Measurements from ENCODE around the gene STX18. TPM values are rescaled to one million over a fixed set of nuclear protein-coding genes. Genes with fewer than 3 reads are reported as not detected.

STX18 gene
- total RNA-seq, 1 donor from 2014 or later = 36.7 TPM

GRCh38 chr4:4433941-4434340 is 107.9 kb downstream of the STX18 start:
- H3K9me3 Mint-ChIP-seq = no peaks in the 10 kb centered on the region
- H3K36me3 Mint-ChIP-seq = peaks cover 14% of the 10 kb centered on the region
- H3K27me3 Mint-ChIP-seq = no peaks in the 10 kb centered on the region
- no peak for TF ChIP-seq CTCF (conservative IDR thresholded peaks at IDR 0.05)
- no peak overlapping the region for H3K4me3 Mint-ChIP-seq
- no peak for DNase-seq (ENCODE audit: extremely low spot score, unreplicated experiment)
- no peak overlapping the region for H3K27ac Mint-ChIP-seq
- H3K4me1 Mint-ChIP-seq (ENCODE audit: unreplicated experiment) = peaks cover 4% of the 10 kb centered on the region

GRCh38 chr4:4432341-4433125 is 109.3 kb downstream of the STX18 start:
- H3K27ac Mint-ChIP-seq = no peak overlapping the region
- H3K4me1 Mint-ChIP-seq (ENCODE audit: unreplicated experiment) = peaks cover 7% of the 10 kb centered on the region
- no peaks in the 10 kb centered on the region for H3K27me3 Mint-ChIP-seq
- no peaks in the 10 kb centered on the region for H3K9me3 Mint-ChIP-seq
- TF ChIP-seq CTCF (conservative IDR thresholded peaks at IDR 0.05) = no peak
- H3K36me3 Mint-ChIP-seq = peaks cover 12% of the 10 kb centered on the region
- no peak overlapping the region for H3K4me3 Mint-ChIP-seq
- no peak for DNase-seq (ENCODE audit: extremely low spot score, unreplicated experiment)

GRCh38 chr4:4430492-4431195 is 111.2 kb downstream of the STX18 start:
- TF ChIP-seq CTCF (conservative IDR thresholded peaks at IDR 0.05) = peak; percentile 79
- no peaks in the 10 kb centered on the region for H3K27me3 Mint-ChIP-seq
- peaks cover 18% of the 10 kb centered on the region for H3K4me1 Mint-ChIP-seq (ENCODE audit: unreplicated experiment)
- no peak for DNase-seq (ENCODE audit: extremely low spot score, unreplicated experiment)
- H3K27ac Mint-ChIP-seq = peak overlapping the region; percentile 37
- H3K36me3 Mint-ChIP-seq = peaks cover 9% of the 10 kb centered on the region
- H3K4me3 Mint-ChIP-seq = no peak overlapping the region
- H3K9me3 Mint-ChIP-seq = no peaks in the 10 kb centered on the region

GRCh38 chr4:4428966-4429875 is 112.6 kb downstream of the STX18 start:
- H3K4me1 Mint-ChIP-seq (ENCODE audit: unreplicated experiment) = peaks cover 21% of the 10 kb centered on the region
- no peaks in the 10 kb centered on the region for H3K9me3 Mint-ChIP-seq
- TF ChIP-seq CTCF (conservative IDR thresholded peaks at IDR 0.05) = no peak
- peak; percentile 50 for DNase-seq (ENCODE audit: extremely low spot score, unreplicated experiment)
- no peaks in the 10 kb centered on the region for H3K27me3 Mint-ChIP-seq
- H3K36me3 Mint-ChIP-seq = peaks cover 9% of the 10 kb centered on the region
- no peak overlapping the region for H3K27ac Mint-ChIP-seq
- no peak overlapping the region for H3K4me3 Mint-ChIP-seq

GRCh38 chr4:4427886-4428285 is 114.0 kb downstream of the STX18 start:
- Mint-ChIP-seq H3K4me3 (no peak overlapping the region), H3K27ac (no peak overlapping the region), H3K36me3 (peaks cover 4% of the 10 kb centered on the region), H3K27me3 (no peaks in the 10 kb centered on the region), H3K4me1 (ENCODE audit: unreplicated experiment) (peaks cover 21% of the 10 kb centered on the region), H3K9me3 (no peaks in the 10 kb centered on the region)
- no peak for TF ChIP-seq CTCF (conservative IDR thresholded peaks at IDR 0.05)
- DNase-seq (ENCODE audit: extremely low spot score, unreplicated experiment) = peak; percentile 60
